DOHH2 (cell line): Measurements from ENCODE around the gene GDPD4.

Experiments
- H3F3A ChIP-seq: fragments of 200-600 bp; sonication (generic), shearing (Covaris generic); 2 replicates; pipeline ENCODE4 v1.6.0; 2016; ENCODE audit warnings: antibody characterized with exemption, mild to moderate bottlenecking; ENCODE audit not compliant: control insufficient read depth, insufficient read depth
- H3K27ac ChIP-seq: fragments of 200-600 bp; sonication (generic); 2 replicates; pipeline ENCODE4 v1.5.1; 2014; ENCODE audit warnings: low read depth, mild to moderate bottlenecking, low read length, moderate library complexity
- H3K27me3 ChIP-seq: fragments of 200-600 bp; sonication (generic); 2 replicates; pipeline ENCODE4 v1.6.1; 2014; ENCODE audit warnings: mild to moderate bottlenecking, low read length, mixed read lengths; ENCODE audit not compliant: control insufficient read depth
- H3K36me3 ChIP-seq: fragments of 200-600 bp; sonication (generic); 2 replicates; pipeline ENCODE4 v1.6.1; 2014; ENCODE audit warnings: mild to moderate bottlenecking, low read length, moderate library complexity, mixed read lengths; ENCODE audit not compliant: control insufficient read depth
- H3K4me1 ChIP-seq: fragments of 200-600 bp; sonication (generic); 2 replicates; pipeline ENCODE4 v1.6.1; 2014; ENCODE audit warnings: mild to moderate bottlenecking, low read length, mixed read lengths; ENCODE audit not compliant: control insufficient read depth
- H3K4me2 ChIP-seq: fragments of 200-600 bp; sonication (generic); 2 replicates; pipeline ENCODE4 v1.6.0; 2014; ENCODE audit warnings: mild to moderate bottlenecking, low read length, moderate library complexity
- H3K4me3 ChIP-seq: fragments of 200-600 bp; sonication (generic); 2 replicates; pipeline ENCODE4 v1.5.1; 2014; ENCODE audit warnings: mild to moderate bottlenecking, low read length, mixed read lengths
- H3K79me2 ChIP-seq: fragments of 200-600 bp; sonication (generic); 2 replicates; pipeline ENCODE4 v1.6.1; 2014; ENCODE audit warnings: mild to moderate bottlenecking, low read length, mixed read lengths; ENCODE audit not compliant: control insufficient read depth
- H3K9me2 ChIP-seq: fragments of 200-600 bp; sonication (generic); replicated peaks from 2 replicates; pipeline ENCODE4 v1.6.1; 2014; ENCODE audit warnings: mild to moderate bottlenecking, low read length, mixed read lengths; ENCODE audit not compliant: control insufficient read depth
- H3K9me3 ChIP-seq: fragments of 200-600 bp; sonication (generic); 2 replicates; pipeline ENCODE4 v1.6.1; 2014; ENCODE audit warnings: antibody characterized with exemption, low read length, mixed read lengths; ENCODE audit not compliant: control insufficient read depth, insufficient read depth
- H4K20me1 ChIP-seq: fragments of 200-600 bp; sonication (generic); 2 replicates; pipeline ENCODE4 v1.6.0; 2014; ENCODE audit warnings: low read depth, mild to moderate bottlenecking, antibody characterized with exemption, low read length, moderate library complexity; ENCODE audit not compliant: control insufficient read depth, insufficient read depth
- CTCF ChIP-seq: fragments of 200-600 bp; sonication (generic); IDR thresholded peaks from one replicate; pipeline ENCODE4 v1.5.1; 2014; ENCODE audit warnings: antibody characterized with exemption, mild to moderate bottlenecking, low read depth, low read length; ENCODE audit not compliant: poor library complexity, severe bottlenecking
- EZH2phosphoT487 ChIP-seq: fragments of 200-600 bp; sonication (generic); IDR thresholded peaks from 2 replicates; pipeline ENCODE4 v1.6.1; 2017; ENCODE audit warnings: borderline replicate concordance, mild to moderate bottlenecking, antibody characterized with exemption, low read length, moderate library complexity, mixed read lengths

The GDPD4 gene

GRCh38 chr11:77267962-77268361, 33.5 kb downstream of the GDPD4 start:
- Histone ChIP-seq H3K27me3 (peaks cover 8% of the 10 kb centered on the region), H3K4me2 (no peak overlapping the region), H4K20me1 (no peaks in the 10 kb centered on the region), H3K9me3 (no peaks in the 10 kb centered on the region), H3K27ac (no peak overlapping the region), H3K4me1 (no peaks in the 10 kb centered on the region), H3K9me2 (no peaks in the 10 kb centered on the region), H3F3A (no peaks in the 10 kb centered on the region), H3K36me3 (no peaks in the 10 kb centered on the region), H3K79me2 (no peaks in the 10 kb centered on the region), H3K4me3 (no peak overlapping the region)
- TF ChIP-seq CTCF (no peak), EZH2phosphoT487 (no peak)

DNA sequence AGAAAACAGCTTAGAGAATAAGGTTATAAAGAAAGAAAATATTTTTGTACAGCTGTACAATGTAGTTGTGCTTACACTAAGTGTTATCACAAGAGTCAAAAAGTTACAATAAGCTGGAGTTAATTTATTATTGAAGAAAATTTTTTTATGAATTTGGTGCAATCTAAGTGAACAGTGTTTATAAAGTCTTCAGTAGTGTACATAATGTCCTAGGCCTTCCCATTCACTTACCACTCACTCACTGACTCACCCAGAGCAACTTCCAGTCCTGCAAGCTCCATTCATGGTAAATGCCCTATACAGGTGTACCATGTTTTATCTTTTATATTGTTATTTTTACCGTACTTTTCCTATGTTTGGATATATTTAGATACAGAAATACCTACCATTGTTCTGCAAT, 34.7 kb downstream of the GDPD4 start:
- H3K79me2 ChIP-seq, result no peaks in the 10 kb centered on the region
- no peak overlapping the region for H3K27ac ChIP-seq
- no peaks in the 10 kb centered on the region for H3K9me3 ChIP-seq
- TF ChIP-seq EZH2phosphoT487 (no peak), CTCF (no peak)
- H3K4me1 ChIP-seq, result no peaks in the 10 kb centered on the region
- H3K9me2 ChIP-seq, result no peaks in the 10 kb centered on the region
- no peaks in the 10 kb centered on the region for H3F3A ChIP-seq
- no peak overlapping the region for H3K4me3 ChIP-seq
- H3K4me2 ChIP-seq, result no peak overlapping the region
- H3K36me3 ChIP-seq, result no peaks in the 10 kb centered on the region
- no peaks in the 10 kb centered on the region for H4K20me1 ChIP-seq
- H3K27me3 ChIP-seq, result peaks cover 8% of the 10 kb centered on the region

- H3K79me2 ChIP-seq, result no peaks in the 10 kb centered on the region
- H3F3A ChIP-seq, result no peaks in the 10 kb centered on the region
- no peaks in the 10 kb centered on the region for H3K9me3 ChIP-seq
- TF ChIP-seq CTCF (no peak), EZH2phosphoT487 (no peak)
- no peak overlapping the region for H3K27ac ChIP-seq
- H3K9me2 ChIP-seq, result no peaks in the 10 kb centered on the region
- no peaks in the 10 kb centered on the region for H3K4me1 ChIP-seq
- no peak overlapping the region for H3K4me3 ChIP-seq
- peaks cover 10% of the 10 kb centered on the region; the same call in 1 of the 2 replicates for H3K27me3 ChIP-seq
- no peaks in the 10 kb centered on the region for H3K36me3 ChIP-seq
- H3K4me2 ChIP-seq, result no peak overlapping the region
- no peaks in the 10 kb centered on the region for H4K20me1 ChIP-seq
Observed at GRCh38 chr11:77262803-77263202, 38.7 kb downstream of the GDPD4 start.

GRCh38 chr11:77259641-77260040, 41.8 kb downstream of the GDPD4 start:
- no peak overlapping the region for H3K4me3 ChIP-seq
- H3K27me3 ChIP-seq, result peaks cover 13% of the 10 kb centered on the region; the same call in 1 of the 2 replicates
- H3F3A ChIP-seq, result no peaks in the 10 kb centered on the region
- no peaks in the 10 kb centered on the region for H3K36me3 ChIP-seq
- H3K4me1 ChIP-seq, result no peaks in the 10 kb centered on the region
- H3K4me2 ChIP-seq, result no peak overlapping the region
- H4K20me1 ChIP-seq, result no peaks in the 10 kb centered on the region
- H3K9me3 ChIP-seq, result no peaks in the 10 kb centered on the region
- no peak overlapping the region for H3K27ac ChIP-seq
- H3K79me2 ChIP-seq, result no peaks in the 10 kb centered on the region
- TF ChIP-seq EZH2phosphoT487 (no peak), CTCF (no peak)
- no peaks in the 10 kb centered on the region for H3K9me2 ChIP-seq
